Osteoblast (primary cell): ENCODE results near the gene ANO10. TPM values are rescaled to one million over a fixed set of nuclear protein-coding genes. Genes with fewer than 3 reads are reported as not detected.
"Not testable (repeated sequence)": the region's sequence is repeated elsewhere in the genome, so short reads cannot be mapped to it uniquely, and the experiment has no call there.

Source experiments
- DNase-seq: peaks from one replicate; pipeline ENCODE4 v3.0.0; 2011; ENCODE audit warnings: low spot score, mixed read lengths; ENCODE audit not compliant: insufficient read length; ENCODE audit errors: missing footprints
- H2AFZ ChIP-seq: 2 replicates; pipeline ENCODE4 v1.6.0; 2011; ENCODE audit warnings: mild to moderate bottlenecking, low read length
- H3K27ac ChIP-seq: 2 replicates; pipeline ENCODE4 v1.5.1; 2011; ENCODE audit warnings: mild to moderate bottlenecking, low read depth, low read length, moderate library complexity
- H3K27me3 ChIP-seq: 2 replicates; pipeline ENCODE4 v1.6.0; 2012; ENCODE audit warnings: mild to moderate bottlenecking, control low read depth, inconsistent platforms, low read length, moderate library complexity; ENCODE audit not compliant: insufficient read depth
- H3K36me3 ChIP-seq: 2 replicates; pipeline ENCODE4 v1.5.1; 2011; ENCODE audit warnings: mild to moderate bottlenecking, low read length, control low read depth, moderate library complexity; ENCODE audit not compliant: insufficient read depth
- H3K4me1 ChIP-seq: 2 replicates; pipeline ENCODE4 v1.5.1; 2011; ENCODE audit warnings: mild to moderate bottlenecking, low read length, control low read depth, moderate library complexity; ENCODE audit not compliant: insufficient read depth
- H3K4me2 ChIP-seq: 2 replicates; pipeline ENCODE4 v1.6.0; 2011; ENCODE audit warnings: mild to moderate bottlenecking, low read length; ENCODE audit not compliant: insufficient read depth
- H3K4me3 ChIP-seq: fragments of 200-600 bp; sonication (generic); 3 replicates; pipeline ENCODE4 v1.5.1; 2012; ENCODE audit warnings: mild to moderate bottlenecking, low read length, inconsistent platforms; ENCODE audit not compliant: insufficient read depth
- H3K79me2 ChIP-seq: 2 replicates; pipeline ENCODE4 v1.6.0; 2012; ENCODE audit warnings: mild to moderate bottlenecking, low read length, control low read depth, inconsistent platforms; ENCODE audit not compliant: insufficient read depth
- H3K9me3 ChIP-seq: 2 replicates; pipeline ENCODE4 v1.5.1; 2011; ENCODE audit warnings: low read depth, low read length, control low read depth
- H4K20me1 ChIP-seq: 2 replicates; pipeline ENCODE4 v1.6.0; 2012; ENCODE audit warnings: mild to moderate bottlenecking, low read length, control low read depth; ENCODE audit not compliant: insufficient read depth
- CTCF ChIP-seq: IDR thresholded peaks from 2 replicates; pipeline ENCODE4 v1.5.1; 2011; ENCODE audit warnings: mild to moderate bottlenecking, low read depth, low read length, moderate library complexity; ENCODE audit errors: extremely low read depth
- total RNA-seq: library from RNA; depleted of rRNA; stranded (reverse); fragments of >200 nt; gene quantifications from 2 replicates; pipeline ENCODE4 v1.2.3, GENCODE V29; 2012

Gene ANO10
- total RNA-seq, 1 donor = 55.7 TPM

GRCh38 chr3:43473737-43474136 lies 148.1 kb downstream of the ANO10 start:
- Histone ChIP-seq H3K9me3 (no peaks in the 10 kb centered on the region), H3K4me3 (no peak overlapping the region), H3K79me2 (no peaks in the 10 kb centered on the region), H3K36me3 (no peaks in the 10 kb centered on the region), H3K4me2 (no peak overlapping the region), H4K20me1 (no peaks in the 10 kb centered on the region), H3K27ac (no peak overlapping the region), H3K4me1 (no peaks in the 10 kb centered on the region), H3K27me3 (no peaks in the 10 kb centered on the region), H2AFZ (no peak overlapping the region)
- no peak for DNase-seq
- TF ChIP-seq CTCF = no peak

- no peaks in the 10 kb centered on the region for H3K36me3 ChIP-seq
- no peaks in the 10 kb centered on the region for H3K4me1 ChIP-seq
- H3K9me3 ChIP-seq = no peaks in the 10 kb centered on the region
- no peaks in the 10 kb centered on the region for H3K27me3 ChIP-seq
- H2AFZ ChIP-seq = no peak overlapping the region
- TF ChIP-seq CTCF = no peak
- no peak for DNase-seq
- no peaks in the 10 kb centered on the region for H4K20me1 ChIP-seq
- no peak overlapping the region for H3K27ac ChIP-seq
- H3K4me2 ChIP-seq = no peak overlapping the region
- H3K4me3 ChIP-seq = no peak overlapping the region
- no peaks in the 10 kb centered on the region for H3K79me2 ChIP-seq
Measured at GRCh38 chr3:43473244-43473643, 148.6 kb downstream of the ANO10 start.

GRCh38 chr3:43468133-43468532 lies 153.7 kb downstream of the ANO10 start:
- DNase-seq = no peak
- H3K4me3 ChIP-seq = no peak overlapping the region
- no peak overlapping the region for H3K4me2 ChIP-seq
- H3K27me3 ChIP-seq = no peaks in the 10 kb centered on the region
- no peaks in the 10 kb centered on the region for H3K79me2 ChIP-seq
- no peak for TF ChIP-seq CTCF
- no peaks in the 10 kb centered on the region for H4K20me1 ChIP-seq
- H3K36me3 ChIP-seq = no peaks in the 10 kb centered on the region
- no peaks in the 10 kb centered on the region for H3K4me1 ChIP-seq
- no peak overlapping the region for H2AFZ ChIP-seq
- H3K9me3 ChIP-seq = no peaks in the 10 kb centered on the region
- no peak overlapping the region for H3K27ac ChIP-seq

GRCh38 chr3:43465109-43465508 lies 156.7 kb downstream of the ANO10 start:
- Histone ChIP-seq H3K79me2 (no peaks in the 10 kb centered on the region), H3K27me3 (no peaks in the 10 kb centered on the region), H3K4me2 (no peak overlapping the region), H3K36me3 (no peaks in the 10 kb centered on the region), H2AFZ (no peak overlapping the region), H3K27ac (no peak overlapping the region), H3K4me3 (no peak overlapping the region), H3K4me1 (no peaks in the 10 kb centered on the region), H3K9me3 (no peaks in the 10 kb centered on the region), H4K20me1 (no peaks in the 10 kb centered on the region)
- no peak for DNase-seq
- TF ChIP-seq CTCF = no peak

- H2AFZ ChIP-seq, DNase-seq, H3K79me2 ChIP-seq, H3K4me2 ChIP-seq, H3K4me1 ChIP-seq, H3K27ac ChIP-seq, H3K27me3 ChIP-seq, H3K4me3 ChIP-seq, H3K36me3 ChIP-seq, H3K9me3 ChIP-seq, H4K20me1 ChIP-seq: not testable (repeated sequence)
Measured at GRCh38 chr3:43462566-43462965, 159.2 kb downstream of the ANO10 start.
